Panc1 (cell line): Measurements from ENCODE around the gene ZC3H18. TPM values are rescaled to one million over a fixed set of nuclear protein-coding genes. Genes with fewer than 3 reads are reported as not detected.

ENCODE experiments used
- ATAC-seq: fragments of 200-7000 bp; cut with Tn5 transposase; 2 replicates; pipeline ENCODE4 v1.9.1; 2020; ENCODE audit warnings: mild to moderate bottlenecking, moderate library complexity
- BruUV-seq: library from RNA; stranded (reverse); fragments of 400-500 nt; replicated peaks from 2 replicates; lab custom pipeline; 2021; lab: Mats Ljungman, UMichigan
- CTCF ChIA-PET: fragments of 300-600 bp; sonication (Branson Sonifier 250); formaldehyde crosslinking; loops from one replicate; lab custom pipeline; 2022; ENCODE audit warnings: antibody characterized with exemption; lab: Charles Lee
- POLR2A ChIA-PET: fragments of 300-600 bp; sonication (Branson Sonifier 250); formaldehyde crosslinking; loops from one replicate; lab custom pipeline; 2022; ENCODE audit warnings: antibody characterized with exemption; lab: Charles Lee
- DNase-seq: peaks from one replicate; pipeline ENCODE4 v3.0.0-alpha.2; 2010; ENCODE audit warnings: low read depth, low spot score
- H3K27ac ChIP-seq: 2 replicates; pipeline ENCODE4 v1.5.1; 2011; ENCODE audit warnings: mild to moderate bottlenecking, low read length, inconsistent platforms
- H3K27me3 ChIP-seq: fragments of 200-500 bp; sonication (Bioruptor generic); 2 replicates; pipeline ENCODE4 v1.6.0; 2014; ENCODE audit warnings: low read length, inconsistent platforms; ENCODE audit not compliant: control insufficient read depth, insufficient read depth
- H3K36me3 ChIP-seq: fragments of 200-500 bp; sonication (Bioruptor generic); 2 replicates; pipeline ENCODE4 v1.5.1; 2014; ENCODE audit warnings: inconsistent platforms, mild to moderate bottlenecking, low read length, moderate library complexity; ENCODE audit not compliant: control insufficient read depth, insufficient read depth
- H3K4me1 ChIP-seq: 2 replicates; pipeline ENCODE4 v1.5.1; 2011; ENCODE audit warnings: inconsistent platforms, mild to moderate bottlenecking, low read length, moderate library complexity; ENCODE audit not compliant: control insufficient read depth, insufficient read depth
- H3K4me3 ChIP-seq, 2 experiments: 2 replicates each; pipeline ENCODE4 v1.5.1; 2011 to 2012; ENCODE audit warnings: low read depth in 2 of 2, low read length in 2 of 2, mild to moderate bottlenecking in 2 of 2, inconsistent platforms in 1 of 2, moderate library complexity in 1 of 2
- H3K9me3 ChIP-seq: fragments of 200-500 bp; sonication (Bioruptor generic); 2 replicates; pipeline ENCODE4 v1.5.1; 2014; ENCODE audit warnings: low read depth, mild to moderate bottlenecking, inconsistent platforms, low read length, moderate library complexity; ENCODE audit not compliant: control insufficient read depth, insufficient read depth
- POLR2AphosphoS5 ChIP-seq: IDR thresholded peaks from 2 replicates; pipeline ENCODE4 v1.6.1; 2012; ENCODE audit warnings: mild to moderate bottlenecking, low read depth, low read length, moderate library complexity
- SIN3A ChIP-seq: IDR thresholded peaks from 2 replicates; pipeline ENCODE4 v1.6.1; 2012; ENCODE audit warnings: low read depth, mild to moderate bottlenecking, low read length, moderate library complexity, borderline replicate concordance; ENCODE audit not compliant: insufficient read depth
- TCF7L2 ChIP-seq: IDR thresholded peaks from 2 replicates; pipeline ENCODE4 v1.6.1; 2011; ENCODE audit warnings: mild to moderate bottlenecking, low read depth, low read length, inconsistent platforms
- in situ Hi-C: cut with HindIII; loops from 2 replicates; pipeline ENCODE4 v1.10.0; 2016; ENCODE audit warnings: low sequenced_read_pairs, low pct_unique_long_range_greater_than_20kb
- intact Hi-C: fragments of 100-400 bp; cut with micrococcal nuclease; formaldehyde crosslinking; loops from one replicate; pipeline ENCODE4 v1.10.0; 2022; ENCODE audit not compliant: unreplicated experiment
- total RNA-seq: library from RNA; stranded (reverse); gene quantifications from one replicate; pipeline ENCODE4 v1.2.1, GENCODE V29; 2021; ENCODE audit not compliant: unreplicated experiment
- TF ChIP-seq, protein P1 (sequence below), 2 experiments: IDR thresholded peaks; 2 replicates each; pipeline ENCODE4 v1.6.1; 2011 to 2012; ENCODE audit warnings: low read depth in 2 of 2, control low read depth in 1 of 2, low read length in 1 of 2, mild to moderate bottlenecking in 1 of 2, moderate library complexity in 1 of 2; ENCODE audit not compliant: insufficient read depth in 1 of 2
- TF ChIP-seq, protein P2 (sequence below): fragments of 450-650 bp; IDR thresholded peaks from 2 replicates; pipeline ENCODE4 v1.5.1; 2017; ENCODE audit warnings: mild to moderate bottlenecking

Gene ZC3H18
- total RNA-seq, 1 experiment from 2014 or later: 45.9 TPM

DNA sequence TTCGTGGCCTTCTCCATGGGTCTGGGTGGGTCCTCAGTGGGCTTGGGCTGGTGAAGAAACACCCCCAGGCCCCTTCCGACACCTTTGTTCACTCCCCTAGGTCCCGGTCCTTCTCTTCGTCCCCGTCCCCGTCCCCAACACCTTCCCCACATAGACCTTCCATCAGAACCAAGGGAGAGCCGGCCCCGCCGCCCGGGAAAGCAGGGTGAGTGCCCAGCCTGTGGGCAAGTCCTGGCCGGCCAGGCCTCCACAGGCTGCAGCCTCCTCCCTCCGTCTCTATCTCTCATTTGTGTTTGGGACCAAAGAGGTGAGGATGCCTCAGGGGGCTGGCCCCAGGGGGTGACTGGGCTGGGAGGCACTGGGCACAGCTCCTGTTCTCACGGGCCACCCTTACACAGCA lies 53.7 kb downstream of the ZC3H18 start:
- Histone ChIP-seq H3K4me3 (no peak overlapping the region), H3K27me3 (no peaks in the 10 kb centered on the region), H3K27ac (no peak overlapping the region), H3K9me3 (no peaks in the 10 kb centered on the region), H3K36me3 (no peaks in the 10 kb centered on the region), H3K4me1 (no peaks in the 10 kb centered on the region)
- intact Hi-C loops: no loop called here
- DNase-seq: no peak
- TF ChIP-seq SIN3A: no peak
- TF ChIP-seq, protein P1, sequence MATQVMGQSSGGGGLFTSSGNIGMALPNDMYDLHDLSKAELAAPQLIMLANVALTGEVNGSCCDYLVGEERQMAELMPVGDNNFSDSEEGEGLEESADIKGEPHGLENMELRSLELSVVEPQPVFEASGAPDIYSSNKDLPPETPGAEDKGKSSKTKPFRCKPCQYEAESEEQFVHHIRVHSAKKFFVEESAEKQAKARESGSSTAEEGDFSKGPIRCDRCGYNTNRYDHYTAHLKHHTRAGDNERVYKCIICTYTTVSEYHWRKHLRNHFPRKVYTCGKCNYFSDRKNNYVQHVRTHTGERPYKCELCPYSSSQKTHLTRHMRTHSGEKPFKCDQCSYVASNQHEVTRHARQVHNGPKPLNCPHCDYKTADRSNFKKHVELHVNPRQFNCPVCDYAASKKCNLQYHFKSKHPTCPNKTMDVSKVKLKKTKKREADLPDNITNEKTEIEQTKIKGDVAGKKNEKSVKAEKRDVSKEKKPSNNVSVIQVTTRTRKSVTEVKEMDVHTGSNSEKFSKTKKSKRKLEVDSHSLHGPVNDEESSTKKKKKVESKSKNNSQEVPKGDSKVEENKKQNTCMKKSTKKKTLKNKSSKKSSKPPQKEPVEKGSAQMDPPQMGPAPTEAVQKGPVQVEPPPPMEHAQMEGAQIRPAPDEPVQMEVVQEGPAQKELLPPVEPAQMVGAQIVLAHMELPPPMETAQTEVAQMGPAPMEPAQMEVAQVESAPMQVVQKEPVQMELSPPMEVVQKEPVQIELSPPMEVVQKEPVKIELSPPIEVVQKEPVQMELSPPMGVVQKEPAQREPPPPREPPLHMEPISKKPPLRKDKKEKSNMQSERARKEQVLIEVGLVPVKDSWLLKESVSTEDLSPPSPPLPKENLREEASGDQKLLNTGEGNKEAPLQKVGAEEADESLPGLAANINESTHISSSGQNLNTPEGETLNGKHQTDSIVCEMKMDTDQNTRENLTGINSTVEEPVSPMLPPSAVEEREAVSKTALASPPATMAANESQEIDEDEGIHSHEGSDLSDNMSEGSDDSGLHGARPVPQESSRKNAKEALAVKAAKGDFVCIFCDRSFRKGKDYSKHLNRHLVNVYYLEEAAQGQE (IDR thresholded peaks at IDR 0.05; ENCODE audit: insufficient read depth in 1 of 2, low read depth in 2 of 2, low read length in 1 of 2): no peak
- TF ChIP-seq, protein P2, sequence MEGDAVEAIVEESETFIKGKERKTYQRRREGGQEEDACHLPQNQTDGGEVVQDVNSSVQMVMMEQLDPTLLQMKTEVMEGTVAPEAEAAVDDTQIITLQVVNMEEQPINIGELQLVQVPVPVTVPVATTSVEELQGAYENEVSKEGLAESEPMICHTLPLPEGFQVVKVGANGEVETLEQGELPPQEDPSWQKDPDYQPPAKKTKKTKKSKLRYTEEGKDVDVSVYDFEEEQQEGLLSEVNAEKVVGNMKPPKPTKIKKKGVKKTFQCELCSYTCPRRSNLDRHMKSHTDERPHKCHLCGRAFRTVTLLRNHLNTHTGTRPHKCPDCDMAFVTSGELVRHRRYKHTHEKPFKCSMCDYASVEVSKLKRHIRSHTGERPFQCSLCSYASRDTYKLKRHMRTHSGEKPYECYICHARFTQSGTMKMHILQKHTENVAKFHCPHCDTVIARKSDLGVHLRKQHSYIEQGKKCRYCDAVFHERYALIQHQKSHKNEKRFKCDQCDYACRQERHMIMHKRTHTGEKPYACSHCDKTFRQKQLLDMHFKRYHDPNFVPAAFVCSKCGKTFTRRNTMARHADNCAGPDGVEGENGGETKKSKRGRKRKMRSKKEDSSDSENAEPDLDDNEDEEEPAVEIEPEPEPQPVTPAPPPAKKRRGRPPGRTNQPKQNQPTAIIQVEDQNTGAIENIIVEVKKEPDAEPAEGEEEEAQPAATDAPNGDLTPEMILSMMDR: no peak
- no peak for TF ChIP-seq TCF7L2
- TF ChIP-seq POLR2AphosphoS5: no peak
- ATAC-seq: no peak
- no TSS peak for BruUV-seq
- POLR2A ChIA-PET: no interaction called here
- CTCF ChIA-PET: no interaction called here
- in situ Hi-C loops: no loop called here

DNA sequence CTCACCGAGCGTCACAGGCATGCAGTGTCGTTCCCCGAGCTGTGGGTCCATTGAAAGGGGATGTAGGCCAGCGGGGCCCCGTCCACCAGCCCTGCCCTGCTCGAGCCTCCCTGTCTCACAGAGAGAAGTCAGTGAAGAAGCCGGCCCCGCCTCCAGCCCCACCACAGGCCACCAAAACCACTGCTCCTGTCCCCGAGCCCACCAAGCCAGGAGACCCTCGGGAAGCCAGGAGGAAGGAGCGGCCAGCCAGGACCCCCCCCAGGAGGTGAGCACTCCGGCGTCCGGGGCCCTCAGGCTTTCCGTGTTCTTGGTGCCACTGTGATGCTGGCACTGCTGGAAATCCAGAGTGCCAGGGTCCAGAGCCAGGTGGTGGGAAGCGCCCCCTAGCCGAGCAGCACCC lies 54.3 kb downstream of the ZC3H18 start:
- ChIA-PET CTCF (no interaction called here), POLR2A (no interaction called here)
- DNase-seq (no peak), ATAC-seq (no peak)
- no peaks in the 10 kb centered on the region for H3K36me3 ChIP-seq
- H3K4me1 ChIP-seq: no peaks in the 10 kb centered on the region
- no TSS peak for BruUV-seq
- in situ Hi-C loops: no loop called here
- H3K27me3 ChIP-seq: no peaks in the 10 kb centered on the region
- intact Hi-C loops: no loop called here
- TF ChIP-seq SIN3A (no peak), POLR2AphosphoS5 (no peak), TCF7L2 (no peak)
- TF ChIP-seq, protein P1 (IDR thresholded peaks at IDR 0.05; ENCODE audit: insufficient read depth in 1 of 2, low read depth in 2 of 2, low read length in 1 of 2): no peak
- TF ChIP-seq, protein P2: no peak
- H3K9me3 ChIP-seq: no peaks in the 10 kb centered on the region
- H3K4me3 ChIP-seq: no peak overlapping the region
- no peak overlapping the region for H3K27ac ChIP-seq
